Right lobe of liver (tissue), 6 donors: Measurements from ENCODE around the gene PBX4. TPM values are rescaled to one million over a fixed set of nuclear protein-coding genes. Genes with fewer than 3 reads are reported as not detected.

Experiments used
- ATAC-seq, 4 donors: fragments of 200-7000 bp; cut with Tn5 transposase; one replicate each; pipeline ENCODE4 v1.9.1; 2020; ENCODE audit warnings: mild to moderate bottlenecking in 4 of 4, moderate library complexity in 4 of 4
- DNase-seq, 3 donors: peaks; one replicate each; pipeline ENCODE4 v3.0.0-alpha.2; 2020
- H3K27ac ChIP-seq, 3 donors: fragments of 200-600 bp; one replicate each; pipeline ENCODE4 v1.8.0; 2022
- H3K27me3 ChIP-seq, 2 donors: fragments of 200-600 bp; one replicate each; pipeline ENCODE4 v1.8.0; 2022
- H3K36me3 ChIP-seq, 4 donors: fragments of 200-600 bp; sonication (generic) in 1 of 4; one replicate each; pipeline versions ENCODE4 v1.5.1 to v1.8.0; 2017 to 2022; ENCODE audit warnings: control low read depth in 1 of 4
- H3K4me1 ChIP-seq, 4 donors: fragments of 200-600 bp; sonication (generic) in 1 of 4; one replicate each; pipeline versions ENCODE4 v1.5.1 to v1.8.0; 2017 to 2022; ENCODE audit warnings: control low read depth in 1 of 4
- H3K4me3 ChIP-seq, 3 donors: fragments of 200-600 bp; one replicate each; pipeline ENCODE4 v1.8.0; 2022
- H3K9me3 ChIP-seq, 4 donors: fragments of 200-600 bp; sonication (generic) in 1 of 4; one replicate each; pipeline versions ENCODE4 v1.5.1 to v1.8.0; 2017 to 2022; ENCODE audit warnings: control low read depth in 1 of 4
- CTCF ChIP-seq, 4 donors: fragments of 200-600 bp in 3 of 4; fragments of 450-650 bp in 1 of 4; IDR thresholded peaks; one replicate each; pipeline versions ENCODE4 v1.5.1 to v1.8.0; 2016 to 2022; ENCODE audit warnings: antibody characterized with exemption in 4 of 4, mild to moderate bottlenecking in 2 of 4
- POLR2A ChIP-seq: fragments of 450-650 bp; IDR thresholded peaks from one replicate; pipeline ENCODE4 v1.6.1; 2017; ENCODE audit warnings: antibody characterized with exemption, mild to moderate bottlenecking
- WGBS: methylation state at CpG from one replicate; pipeline ENCODE4 v1.1.6; 2018; ENCODE audit warnings: low coverage, low lambda C conversion rate; ENCODE audit not compliant: insufficient coverage; ENCODE audit errors: missing lambda C conversion rate; 5-methylcytosine and 5-hydroxymethylcytosine counted together
- intact Hi-C, 2 donors: fragments of 100-400 bp; cut with DNase I; formaldehyde crosslinking; loops; one replicate each; pipeline versions ENCODE4 v1.11.2 to v1.14.1; 2022
- total RNA-seq, 6 experiments: library from RNA; depleted of rRNA in 2 of 6; stranded (reverse); fragments of >200 nt in 2 of 6; fragmentation: NEBNext Ultra II Directional in 3 of 6; extraction: Animal tissue kit (Norgen Biotek cat#: 25700) in 3 of 6; gene quantifications; one replicate each; pipeline versions ENCODE4 v1.1.0 to v1.2.4, GENCODE V29; 2016 to 2023
- donor health status: DM: no; HTN: yes; CAD: no.
- donor health status: DM: no; HTN: no; CAD: no.
- donor health status: DM: no; HTN: no; CAD: no.
- donor health status: DM: no; HTN: yes; CAD: no.
- donor health status: DM: no; HTN: yes; CAD: no.

Gene PBX4
- total RNA-seq, 6 experiments from 2014 or later = 0.87 TPM; not detected in 5

DNA sequence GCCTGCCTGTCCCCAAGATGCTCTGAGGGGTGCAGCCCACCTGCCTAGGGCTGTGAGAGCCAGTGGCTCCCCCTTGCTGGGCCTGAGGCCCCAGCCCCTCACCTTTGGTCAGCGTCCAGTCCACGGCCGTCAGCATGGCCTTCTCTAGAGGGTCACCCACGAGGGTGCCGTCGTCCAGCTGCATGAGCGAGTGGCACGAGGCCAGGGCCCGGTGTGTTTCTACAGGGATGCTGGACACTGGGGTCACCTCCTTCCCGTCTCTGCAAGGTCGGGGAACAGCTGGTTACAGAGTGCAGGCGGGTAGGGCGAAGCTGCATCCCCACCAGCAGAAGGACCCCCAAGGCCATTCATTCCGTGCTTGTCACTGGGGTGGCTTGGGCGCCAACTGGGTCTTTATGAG is 36.0 kb upstream of the PBX4 start:
- ATAC-seq = no peak
- H3K4me3 ChIP-seq = no peak overlapping the region
- H3K27ac ChIP-seq = no peak overlapping the region
- no peak for TF ChIP-seq POLR2A
- TF ChIP-seq CTCF (IDR thresholded peaks at IDR 0.05) = no peak
- no CpG with 5 or more reads among the region's 15 CpGs for WGBS
- H3K36me3 ChIP-seq = peaks cover 4 to 90% (median 43%) of the 10 kb centered on the region in 4 donors
- no peaks in the 10 kb centered on the region for H3K27me3 ChIP-seq
- H3K4me1 ChIP-seq = no peaks in the 10 kb centered on the region
- intact Hi-C loops = no loop called here
- no peaks in the 10 kb centered on the region for H3K9me3 ChIP-seq
- no peak for DNase-seq

DNA sequence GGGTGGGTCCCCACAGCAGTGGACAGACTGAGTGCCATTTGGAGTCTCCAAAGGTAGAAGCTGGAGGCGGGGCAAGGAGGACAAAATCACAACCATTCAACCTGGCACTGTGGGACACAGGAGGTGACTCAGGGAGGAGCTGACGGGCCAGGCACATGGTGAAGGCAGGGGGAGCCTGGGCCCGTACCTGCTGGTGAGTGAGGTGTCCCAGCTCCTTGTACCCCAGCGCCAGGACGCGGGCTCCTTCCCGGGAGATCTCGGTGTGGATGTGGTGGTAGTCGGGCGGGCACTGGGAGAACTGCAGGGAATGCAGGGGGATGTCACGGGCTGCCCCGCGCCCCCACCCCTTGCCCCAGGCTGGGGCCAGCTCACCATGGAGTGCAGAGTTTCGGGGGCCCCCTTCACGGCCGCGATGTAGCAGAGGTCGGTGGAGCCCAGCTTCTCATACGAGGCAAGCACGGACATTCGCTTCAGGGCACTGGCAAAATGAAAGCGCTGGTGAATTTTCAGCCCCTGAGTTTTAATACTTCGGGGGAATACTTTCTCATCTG is 35.2 kb upstream of the PBX4 start:
- ATAC-seq (no peak), DNase-seq (no peak)
- TF ChIP-seq POLR2A = no peak
- TF ChIP-seq CTCF (IDR thresholded peaks at IDR 0.05) = no peak
- H3K9me3 ChIP-seq = no peaks in the 10 kb centered on the region
- peaks cover 4 to 83% (median 38%) of the 10 kb centered on the region in 4 donors for H3K36me3 ChIP-seq
- intact Hi-C loops = no loop called here
- H3K4me3 ChIP-seq = no peak overlapping the region
- 83% methylated on average over 1 of the region's 23 CpGs for WGBS
- H3K27me3 ChIP-seq = no peaks in the 10 kb centered on the region
- no peak overlapping the region for H3K27ac ChIP-seq
- no peaks in the 10 kb centered on the region for H3K4me1 ChIP-seq

GRCh38 chr19:19652482-19653295 is 34.2 kb upstream of the PBX4 start:
- intact Hi-C loops = no loop called here
- ATAC-seq = no peak
- H3K4me3 ChIP-seq = no peak overlapping the region
- no peaks in the 10 kb centered on the region for H3K4me1 ChIP-seq
- no peaks in the 10 kb centered on the region for H3K9me3 ChIP-seq
- DNase-seq = no peak
- 78% methylated on average over 4 of the region's 24 CpGs for WGBS
- no peak overlapping the region for H3K27ac ChIP-seq
- H3K27me3 ChIP-seq = no peaks in the 10 kb centered on the region
- no peak for TF ChIP-seq CTCF (IDR thresholded peaks at IDR 0.05)
- TF ChIP-seq POLR2A = no peak
- peaks cover 4 to 80% (median 34%) of the 10 kb centered on the region in 4 donors for H3K36me3 ChIP-seq

- TF ChIP-seq POLR2A (no peak), CTCF (IDR thresholded peaks at IDR 0.05) (no peak)
- Histone ChIP-seq H3K4me1 (no peaks in the 10 kb centered on the region), H3K9me3 (no peaks in the 10 kb centered on the region), H3K36me3 (peaks cover 4 to 81% (median 37%) of the 10 kb centered on the region in 4 donors), H3K27ac (no peak overlapping the region), H3K27me3 (no peaks in the 10 kb centered on the region), H3K4me3 (no peak overlapping the region)
- WGBS = 56% methylated on average over 7 of the region's 13 CpGs
- DNase-seq (no peak), ATAC-seq (no peak)
- intact Hi-C loops = no loop called here
These were observed 32.6 kb upstream of the PBX4 start for GRCh38 chr19:19651076-19651475.
